SJSA1 (cell line): Measurements from ENCODE around the gene RABGAP1L. TPM values are rescaled to one million over a fixed set of nuclear protein-coding genes. Genes with fewer than 3 reads are reported as not detected.

Experiments
- DNase-seq, 2 experiments: peaks; one replicate each; pipeline ENCODE4 v3.0.0-alpha.2; 2015 to 2020; ENCODE audit warnings: low spot score in 2 of 2, low read depth in 1 of 2
- H3K27ac ChIP-seq: fragments of 250-450 bp; sonication (Bioruptor Pico); 2 replicates; pipeline ENCODE4 v1.5.1; 2020; ENCODE audit warnings: mild to moderate bottlenecking, moderate library complexity
- H3K27me3 ChIP-seq: fragments of 250-450 bp; sonication (Bioruptor Pico); replicated peaks from 2 replicates; pipeline ENCODE4 v1.5.1; 2020; ENCODE audit warnings: mild to moderate bottlenecking, moderate library complexity
- H3K36me3 ChIP-seq: fragments of 250-450 bp; sonication (Bioruptor Pico); 2 replicates; pipeline ENCODE4 v1.5.1; 2020; ENCODE audit warnings: mild to moderate bottlenecking
- H3K4me1 ChIP-seq: fragments of 250-450 bp; sonication (Bioruptor Pico); replicated peaks from 2 replicates; pipeline ENCODE4 v1.6.1; 2021; ENCODE audit warnings: mild to moderate bottlenecking
- H3K4me3 ChIP-seq: fragments of 250-450 bp; sonication (Bioruptor Pico); 2 replicates; pipeline ENCODE4 v1.5.1; 2020; ENCODE audit warnings: mild to moderate bottlenecking
- H3K9me3 ChIP-seq: fragments of 250-450 bp; sonication (Bioruptor Pico); replicated peaks from 2 replicates; pipeline ENCODE4 v1.5.1; 2020; ENCODE audit warnings: mild to moderate bottlenecking
- total RNA-seq: library from RNA; depleted of rRNA; stranded (reverse); fragments of >200 nt; shearing (Covaris generic); gene quantifications from 2 replicates; pipeline ENCODE4 v1.2.3, GENCODE V29; 2014

RABGAP1L gene
- total RNA-seq, 1 experiment from 2014 or later: 24.6 TPM

- Histone ChIP-seq H3K27me3 (no peaks in the 10 kb centered on the region), H3K4me1 (no peaks in the 10 kb centered on the region), H3K9me3 (no peaks in the 10 kb centered on the region), H3K4me3 (no peak overlapping the region), H3K36me3 (no peaks in the 10 kb centered on the region), H3K27ac (no peak overlapping the region)
- no peak for DNase-seq
Measured at GRCh38 chr1:174761901-174762585, 602.7 kb downstream of the RABGAP1L start.

- Histone ChIP-seq H3K36me3 (no peaks in the 10 kb centered on the region), H3K27me3 (no peaks in the 10 kb centered on the region), H3K4me3 (no peak overlapping the region), H3K27ac (no peak overlapping the region), H3K4me1 (no peaks in the 10 kb centered on the region), H3K9me3 (no peaks in the 10 kb centered on the region)
- no peak for DNase-seq
Measured at GRCh38 chr1:174764191-174764590, 604.9 kb downstream of the RABGAP1L start.

- no peak for DNase-seq
- Histone ChIP-seq H3K4me3 (no peak overlapping the region), H3K4me1 (no peaks in the 10 kb centered on the region), H3K27me3 (no peaks in the 10 kb centered on the region), H3K9me3 (no peaks in the 10 kb centered on the region), H3K27ac (no peak overlapping the region), H3K36me3 (no peaks in the 10 kb centered on the region)
Measured at GRCh38 chr1:174766727-174767126, 607.4 kb downstream of the RABGAP1L start.

GRCh38 chr1:174768516-174768915, 609.2 kb downstream of the RABGAP1L start:
- no peak overlapping the region for H3K27ac ChIP-seq
- no peak for DNase-seq
- H3K36me3 ChIP-seq: no peaks in the 10 kb centered on the region
- no peaks in the 10 kb centered on the region for H3K4me1 ChIP-seq
- no peak overlapping the region for H3K4me3 ChIP-seq
- H3K9me3 ChIP-seq: no peaks in the 10 kb centered on the region
- no peaks in the 10 kb centered on the region for H3K27me3 ChIP-seq

GRCh38 chr1:174768949-174769348, 609.6 kb downstream of the RABGAP1L start:
- Histone ChIP-seq H3K4me1 (no peaks in the 10 kb centered on the region), H3K27me3 (no peaks in the 10 kb centered on the region), H3K36me3 (no peaks in the 10 kb centered on the region), H3K27ac (no peak overlapping the region), H3K9me3 (no peaks in the 10 kb centered on the region), H3K4me3 (no peak overlapping the region)
- DNase-seq: no peak

DNA sequence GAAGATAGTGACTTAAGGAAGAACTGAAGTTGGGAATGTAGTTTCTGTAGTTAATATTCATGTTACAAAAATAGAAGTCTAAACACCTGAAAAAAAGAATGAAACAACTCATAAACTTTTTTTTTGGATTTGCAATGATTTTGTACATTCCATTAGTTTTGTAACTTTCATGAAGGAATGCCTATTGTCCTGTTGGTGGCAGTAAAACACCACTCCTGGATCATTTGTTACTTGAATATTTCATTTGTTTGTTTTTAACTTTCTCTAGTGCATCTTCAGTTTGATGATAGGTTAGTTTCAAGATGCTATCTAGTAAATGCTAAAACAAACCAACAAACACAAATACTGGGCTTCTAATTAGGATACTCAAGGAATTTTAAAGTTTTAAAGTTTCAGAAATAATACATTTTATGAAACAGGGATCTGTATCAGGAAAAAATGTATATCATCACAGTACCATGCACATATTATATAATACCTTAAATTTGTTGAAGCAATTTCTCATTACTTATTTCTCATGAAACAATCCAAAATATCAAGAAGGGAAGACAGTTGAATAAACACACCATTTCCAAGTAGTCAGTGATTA, 610.7 kb downstream of the RABGAP1L start:
- H3K27ac ChIP-seq: no peak overlapping the region
- no peaks in the 10 kb centered on the region for H3K4me1 ChIP-seq
- H3K36me3 ChIP-seq: no peaks in the 10 kb centered on the region
- no peaks in the 10 kb centered on the region for H3K9me3 ChIP-seq
- DNase-seq: peak in 1 of 2 experiments; percentile 37
- no peaks in the 10 kb centered on the region for H3K27me3 ChIP-seq
- H3K4me3 ChIP-seq: no peak overlapping the region

DNA sequence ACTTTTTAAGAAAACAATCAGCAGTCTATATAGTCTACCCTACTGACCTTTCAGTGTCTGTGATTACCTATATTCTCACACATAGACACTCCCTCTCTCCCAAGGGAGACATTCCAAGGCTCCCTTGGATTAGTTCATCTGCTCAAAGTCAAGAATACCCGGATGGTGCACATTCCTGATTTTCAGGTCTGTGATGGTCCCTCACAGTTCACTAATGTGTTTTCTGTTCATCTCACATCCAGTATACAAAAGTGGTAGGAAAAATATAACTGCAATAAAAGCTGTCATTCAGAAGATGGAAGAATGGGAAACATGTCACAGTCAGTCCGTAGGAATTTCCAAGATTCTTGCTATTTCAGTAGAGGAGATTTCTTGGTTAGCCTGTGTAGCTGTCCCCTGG, 616.3 kb downstream of the RABGAP1L start:
- H3K9me3 ChIP-seq: no peaks in the 10 kb centered on the region
- no peak for DNase-seq
- H3K4me1 ChIP-seq: 0 out of 2 replicates have a peak, but pooled peaks cover 3% of the 10 kb centered on the region
- H3K27me3 ChIP-seq: no peaks in the 10 kb centered on the region
- no peak overlapping the region for H3K27ac ChIP-seq
- no peaks in the 10 kb centered on the region for H3K36me3 ChIP-seq
- H3K4me3 ChIP-seq: no peak overlapping the region

- 0 out of 2 replicates have a peak, but pooled peaks cover 3% of the 10 kb centered on the region for H3K4me1 ChIP-seq
- H3K27me3 ChIP-seq: no peaks in the 10 kb centered on the region
Measured at GRCh38 chr1:174777262-174777661, 617.9 kb downstream of the RABGAP1L start.

DNA sequence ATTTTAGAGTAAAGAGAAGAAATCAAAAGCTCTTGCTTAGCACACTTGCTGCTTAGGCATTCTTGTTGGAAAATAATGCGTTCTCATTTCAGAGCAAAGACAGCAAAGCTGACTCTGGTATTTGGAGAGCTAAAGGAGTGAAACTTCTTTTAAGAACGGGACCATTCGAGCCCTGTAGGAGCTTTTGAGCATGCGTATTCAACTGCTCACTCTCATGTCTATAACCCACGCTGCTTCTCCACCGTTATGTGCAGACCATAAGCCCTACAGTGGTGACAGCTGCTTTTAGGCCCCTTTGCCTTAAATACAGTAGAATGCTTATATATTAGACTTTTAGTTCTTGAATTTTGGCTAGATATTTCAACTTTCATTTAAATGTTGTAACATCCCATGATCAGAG, 626.2 kb downstream of the RABGAP1L start:
- Histone ChIP-seq H3K27me3 (no peaks in the 10 kb centered on the region), H3K27ac (no peak overlapping the region), H3K36me3 (no peaks in the 10 kb centered on the region), H3K4me3 (no peak overlapping the region), H3K4me1 (peaks cover 17% of the 10 kb centered on the region), H3K9me3 (no peaks in the 10 kb centered on the region)
- no peak for DNase-seq

More at GRCh38 chr1:174777262-174777661, 617.9 kb downstream of the RABGAP1L start:
- no peaks in the 10 kb centered on the region for H3K9me3 ChIP-seq
- no peak for DNase-seq
- H3K4me3 ChIP-seq: no peak overlapping the region
- no peaks in the 10 kb centered on the region for H3K36me3 ChIP-seq
- no peak overlapping the region for H3K27ac ChIP-seq

DNA sequence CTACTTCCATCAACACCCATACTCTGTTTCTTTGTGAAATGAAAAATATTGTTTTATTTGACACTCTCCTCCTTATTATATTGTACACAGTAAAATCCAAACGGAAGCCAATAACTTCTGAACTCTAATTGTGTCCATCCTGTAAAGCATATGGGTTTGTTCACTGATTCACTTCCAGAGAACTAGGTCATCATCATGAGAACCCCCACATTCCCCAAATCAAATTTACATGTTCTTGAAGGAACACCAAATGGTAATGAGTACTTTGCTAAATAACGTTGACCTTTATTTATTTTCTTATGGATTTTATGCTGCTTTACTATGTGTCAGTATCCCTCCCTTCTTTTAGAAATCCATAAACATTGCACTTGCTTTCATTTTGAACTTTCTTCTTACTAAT, 627.0 kb downstream of the RABGAP1L start:
- Histone ChIP-seq H3K27ac (no peak overlapping the region), H3K9me3 (no peaks in the 10 kb centered on the region), H3K4me3 (no peak overlapping the region), H3K27me3 (no peaks in the 10 kb centered on the region), H3K4me1 (peaks cover 17% of the 10 kb centered on the region), H3K36me3 (no peaks in the 10 kb centered on the region)
- no peak for DNase-seq

DNA sequence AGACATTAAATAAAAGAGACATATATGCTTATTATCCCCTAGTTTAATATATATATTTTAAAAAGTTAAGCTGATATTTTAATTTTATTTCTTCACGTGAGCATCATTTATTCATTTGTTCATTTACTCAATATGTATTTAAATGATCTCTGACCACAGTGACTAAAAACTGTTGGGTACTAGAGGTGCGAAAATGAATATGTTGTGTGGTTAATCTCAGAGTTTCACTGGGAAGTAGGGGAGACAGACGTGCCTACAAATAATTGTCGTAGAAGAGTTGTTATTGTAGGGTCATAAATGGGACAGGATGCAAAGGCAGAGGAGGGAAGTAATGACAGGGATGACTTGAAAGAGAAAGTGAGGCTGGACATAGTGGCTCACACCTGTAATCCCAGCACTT, 627.4 kb downstream of the RABGAP1L start:
- Histone ChIP-seq H3K27me3 (no peaks in the 10 kb centered on the region), H3K36me3 (no peaks in the 10 kb centered on the region), H3K9me3 (no peaks in the 10 kb centered on the region), H3K4me1 (peaks cover 20% of the 10 kb centered on the region), H3K27ac (no peak overlapping the region), H3K4me3 (no peak overlapping the region)
- DNase-seq: no peak

DNA sequence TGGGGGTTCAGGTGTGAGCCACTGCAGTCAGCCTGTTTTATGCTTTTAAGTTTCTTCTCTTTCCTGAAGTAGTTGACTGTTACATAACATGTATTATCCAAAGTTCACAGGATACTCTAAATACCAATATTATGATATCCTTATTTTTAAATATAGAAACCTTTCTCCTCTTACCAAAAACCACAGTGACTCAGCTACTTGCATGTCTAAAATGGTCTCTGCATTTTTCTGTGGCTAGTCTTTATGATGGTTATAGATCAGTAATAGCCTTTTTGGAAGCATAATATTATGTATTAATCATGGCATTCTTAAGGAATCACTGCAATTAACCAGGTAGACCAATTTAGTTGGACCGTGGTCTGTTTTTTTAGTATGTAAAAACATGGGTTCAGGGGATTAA, 629.7 kb downstream of the RABGAP1L start:
- Histone ChIP-seq H3K36me3 (no peaks in the 10 kb centered on the region), H3K27me3 (no peaks in the 10 kb centered on the region), H3K9me3 (no peaks in the 10 kb centered on the region), H3K4me1 (peaks cover 27% of the 10 kb centered on the region), H3K4me3 (no peak overlapping the region), H3K27ac (peak overlapping the region; percentile 89)
- peak in 1 of 2 experiments; percentile 69 for DNase-seq

DNA sequence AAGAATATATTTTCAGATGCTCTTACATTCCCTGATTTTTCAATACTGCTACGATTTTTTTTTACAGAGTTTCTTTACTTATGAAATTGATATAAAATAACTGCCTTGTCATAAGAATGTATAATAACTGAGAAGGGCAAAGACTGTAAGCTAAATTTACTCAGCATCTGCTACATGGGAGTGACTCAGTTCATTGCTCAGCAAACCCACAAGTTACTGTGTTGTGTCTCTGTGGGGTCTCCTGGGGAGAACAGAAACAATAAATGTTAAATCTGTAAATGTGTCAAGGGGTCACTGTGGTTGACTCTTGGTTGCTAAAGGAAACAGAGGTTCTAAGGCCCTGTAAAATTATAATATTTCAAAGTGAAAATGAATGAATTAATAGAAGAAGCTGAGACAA, 630.1 kb downstream of the RABGAP1L start:
- peak overlapping the region; percentile 89 for H3K27ac ChIP-seq
- H3K9me3 ChIP-seq: no peaks in the 10 kb centered on the region
- peak; percentile 61 to 77 for DNase-seq
- peaks cover 27% of the 10 kb centered on the region for H3K4me1 ChIP-seq
- H3K4me3 ChIP-seq: no peak overlapping the region
- H3K27me3 ChIP-seq: no peaks in the 10 kb centered on the region
- no peaks in the 10 kb centered on the region for H3K36me3 ChIP-seq

- Histone ChIP-seq H3K4me3 (no peak overlapping the region), H3K9me3 (no peaks in the 10 kb centered on the region), H3K27ac (no peak overlapping the region), H3K36me3 (no peaks in the 10 kb centered on the region), H3K4me1 (peaks cover 46% of the 10 kb centered on the region), H3K27me3 (no peaks in the 10 kb centered on the region)
- DNase-seq: no peak
Measured at GRCh38 chr1:174791863-174792262, 632.5 kb downstream of the RABGAP1L start.
